Endothelial cell of umbilical vein (primary cell): ENCODE data around the gene RSF1. TPM values are rescaled to one million over a fixed set of nuclear protein-coding genes. Genes with fewer than 3 reads are reported as not detected.

Experiments used
- BruUV-seq: library from RNA; stranded (reverse); fragments of 400-500 nt; replicated peaks from 2 replicates; lab custom pipeline; 2021; lab: Mats Ljungman, UMichigan
- CTCF ChIA-PET: fragments of 300-600, 350-600 bp; sonication (Branson Sonifier 250); formaldehyde crosslinking; loops from one replicate; lab custom pipeline; 2021; ENCODE audit warnings: antibody characterized with exemption, inconsistent platforms; lab: Charles Lee
- POLR2A ChIA-PET: fragments of 300-600, 350-600 bp; sonication (Branson Sonifier 250); formaldehyde crosslinking; loops from one replicate; lab custom pipeline; 2021; ENCODE audit warnings: antibody characterized with exemption, inconsistent platforms; lab: Charles Lee
- DNase-seq: peaks from one replicate; pipeline ENCODE4 v3.0.0-alpha.2; 2011; ENCODE audit warnings: low read depth, low spot score
- FAIRE-seq: peaks from 2 replicates; lab custom pipeline; 2011; peaks lifted over from hg19 to GRCh38; lab: Jason Lieb, UNC
- H2AFZ ChIP-seq: 2 replicates; pipeline ENCODE4 v1.6.0; 2012; ENCODE audit warnings: low read depth, low read length, control low read depth, inconsistent platforms
- H3K27ac ChIP-seq: 2 replicates; pipeline ENCODE4 v1.5.1; 2011; ENCODE audit warnings: low read depth, mild to moderate bottlenecking, control low read depth, low read length, moderate library complexity; ENCODE audit not compliant: insufficient read depth
- H3K27me3 ChIP-seq, 2 experiments: 2 replicates each; pipeline versions ENCODE4 v1.6.0 to v1.6.1; 2011; ENCODE audit warnings: low read length in 2 of 2, mixed read lengths in 1 of 2; ENCODE audit not compliant: control insufficient read depth in 2 of 2, insufficient read depth in 2 of 2
- H3K36me3 ChIP-seq, 2 experiments: 2 replicates in 1 of 2; 3 replicates in 1 of 2; pipeline ENCODE4 v1.5.1; 2011; ENCODE audit warnings: low read length in 2 of 2, mild to moderate bottlenecking in 1 of 2, moderate library complexity in 1 of 2; ENCODE audit not compliant: control insufficient read depth in 2 of 2, insufficient read depth in 2 of 2; ENCODE audit errors: extremely low read depth in 1 of 2
- H3K4me1 ChIP-seq: 3 replicates; pipeline ENCODE4 v1.5.1; 2011; ENCODE audit warnings: mild to moderate bottlenecking, low read length; ENCODE audit not compliant: control insufficient read depth, insufficient read depth; ENCODE audit errors: extremely low read depth
- H3K4me2 ChIP-seq: 2 replicates; pipeline ENCODE4 v1.6.1; 2011; ENCODE audit warnings: low read length, control low read depth, mixed read lengths; ENCODE audit not compliant: insufficient read depth
- H3K4me3 ChIP-seq, 3 experiments: fragments of 200-600 bp in 1 of 3; sonication (generic), shearing (Covaris generic) in 1 of 3; replicated peaks in 1 of 3; 2 replicates each; pipeline ENCODE4 v1.5.1; 2011 to 2016; ENCODE audit warnings: control low read depth in 3 of 3, low read length in 3 of 3, mild to moderate bottlenecking in 2 of 3, inconsistent platforms in 1 of 3, low read depth in 1 of 3, moderate library complexity in 1 of 3; ENCODE audit not compliant: insufficient read depth in 1 of 3
- H3K79me2 ChIP-seq: 2 replicates; pipeline ENCODE4 v1.6.0; 2012; ENCODE audit warnings: low read length, inconsistent platforms; ENCODE audit not compliant: control insufficient read depth, insufficient read depth
- H3K9ac ChIP-seq: replicated peaks from 2 replicates; pipeline ENCODE3; 2011; ENCODE audit warnings: low read length, control low read depth; ENCODE audit not compliant: insufficient read depth; ENCODE audit errors: extremely low read depth
- H3K9me1 ChIP-seq: replicated peaks from 3 replicates; pipeline ENCODE4 v1.6.0; 2011; ENCODE audit warnings: mild to moderate bottlenecking, low read length; ENCODE audit not compliant: control insufficient read depth, insufficient read depth; ENCODE audit errors: extremely low read depth
- H3K9me3 ChIP-seq: replicated peaks from 2 replicates; pipeline ENCODE4 v1.5.1; 2012; ENCODE audit warnings: low read length, inconsistent platforms; ENCODE audit not compliant: control insufficient read depth, insufficient read depth
- H4K20me1 ChIP-seq: replicated peaks from 2 replicates; pipeline ENCODE3; 2011; ENCODE audit warnings: mild to moderate bottlenecking, low read length; ENCODE audit not compliant: control insufficient read depth, insufficient read depth; ENCODE audit errors: extremely low read depth
- EZH2 ChIP-seq: IDR thresholded peaks from 2 replicates; pipeline ENCODE4 v1.6.1; 2012; ENCODE audit warnings: borderline replicate concordance, low read depth, mild to moderate bottlenecking, moderate library complexity, low read length, inconsistent platforms; ENCODE audit not compliant: severe bottlenecking
- FOS ChIP-seq: IDR thresholded peaks from 2 replicates; pipeline ENCODE4 v1.6.1; 2011; ENCODE audit warnings: mild to moderate bottlenecking, low read length, moderate library complexity, borderline replicate concordance; ENCODE audit not compliant: insufficient read depth
- GATA2 ChIP-seq: IDR thresholded peaks from 2 replicates; pipeline ENCODE4 v1.7.0; 2011; ENCODE audit warnings: low read depth, mild to moderate bottlenecking, moderate library complexity, mixed read lengths, low read length; ENCODE audit not compliant: insufficient read length, insufficient read depth
- JUN ChIP-seq: IDR thresholded peaks from 2 replicates; pipeline ENCODE4 v1.6.1; 2011; ENCODE audit warnings: borderline replicate concordance, low read depth; ENCODE audit not compliant: insufficient read length, insufficient read depth
- MAX ChIP-seq: IDR thresholded peaks from 2 replicates; pipeline ENCODE4 v1.6.1; 2011; ENCODE audit not compliant: insufficient read depth, insufficient read length
- MYC ChIP-seq: IDR thresholded peaks from one replicate; pipeline ENCODE4 v1.6.1; 2011; ENCODE audit warnings: mild to moderate bottlenecking, low read depth, low read length
- POLR2A ChIP-seq: IDR thresholded peaks from 2 replicates; pipeline ENCODE4 v1.6.1; 2012; ENCODE audit warnings: low read depth, mild to moderate bottlenecking, control low read depth, low read length
- POLR2AphosphoS5 ChIP-seq: IDR thresholded peaks from 2 replicates; pipeline ENCODE4 v1.6.1; 2012; ENCODE audit warnings: low read depth, mild to moderate bottlenecking, control low read depth, low read length, moderate library complexity; ENCODE audit not compliant: insufficient read depth
- dilution Hi-C: fragments of 300-500 bp; cut with MboI; formaldehyde crosslinking; loops from one replicate; pipeline ENCODE4 v1.15.0; 2019; ENCODE audit warnings: low sequenced_read_pairs; ENCODE audit not compliant: extremely low pct_ligation_motif_present
- intact Hi-C: fragments of 100-400 bp; cut with micrococcal nuclease; formaldehyde crosslinking; loops from one replicate; pipeline ENCODE4 v1.10.0; 2022
- polyA plus RNA-seq, 4 experiments: library from polyadenylated mRNA; depleted of rRNA in 3 of 4; stranded (reverse) in 3 of 4; unstranded in 1 of 4; fragments of >200 nt; gene quantifications; 2 replicates each; pipeline versions ENCODE4 v1.2.1 to v1.2.3, GENCODE V29; 2011 to 2012; ENCODE audit warnings: missing spikeins in 1 of 4
- total RNA-seq: library from RNA; stranded (reverse); gene quantifications from 2 replicates; pipeline ENCODE4 v1.2.3, GENCODE V29; 2021
- TF ChIP-seq, protein P1 (sequence below), 2 donors: IDR thresholded peaks; 1 replicate in 1 of 2; 2 replicates in 1 of 2; pipeline ENCODE4 v1.5.1; 2011; ENCODE audit warnings: low read length in 2 of 2, mild to moderate bottlenecking in 2 of 2, moderate library complexity in 2 of 2, control low read depth in 1 of 2, inconsistent platforms in 1 of 2, low read depth in 1 of 2; ENCODE audit not compliant: insufficient read depth in 1 of 2; ENCODE audit errors: extremely low read depth in 1 of 2

Gene RSF1
- total and polyA plus RNA-seq, 2 donors (not counting 3 experiments of a cell fraction or from before 2014, with no cell fraction given), result 10.0 to 55.1 TPM

- Histone ChIP-seq H3K27ac (no peak overlapping the region), H3K27me3 (no peaks in the 10 kb centered on the region), H3K4me2 (no peak overlapping the region), H3K4me3 (no peak overlapping the region), H3K9ac (no peak overlapping the region), H3K36me3 (no peaks in the 10 kb centered on the region), H3K79me2 (peaks cover 20% of the 10 kb centered on the region), H2AFZ (no peak overlapping the region), H4K20me1 (peaks cover 4% of the 10 kb centered on the region), H3K9me3 (no peaks in the 10 kb centered on the region), H3K4me1 (peaks cover 6% of the 10 kb centered on the region), H3K9me1 (no peaks in the 10 kb centered on the region)
- TF ChIP-seq JUN (no peak), POLR2A (no peak), FOS (no peak), MAX (no peak), POLR2AphosphoS5 (no peak), GATA2 (no peak), MYC (no peak), EZH2 (no peak)
- TF ChIP-seq, protein P1, sequence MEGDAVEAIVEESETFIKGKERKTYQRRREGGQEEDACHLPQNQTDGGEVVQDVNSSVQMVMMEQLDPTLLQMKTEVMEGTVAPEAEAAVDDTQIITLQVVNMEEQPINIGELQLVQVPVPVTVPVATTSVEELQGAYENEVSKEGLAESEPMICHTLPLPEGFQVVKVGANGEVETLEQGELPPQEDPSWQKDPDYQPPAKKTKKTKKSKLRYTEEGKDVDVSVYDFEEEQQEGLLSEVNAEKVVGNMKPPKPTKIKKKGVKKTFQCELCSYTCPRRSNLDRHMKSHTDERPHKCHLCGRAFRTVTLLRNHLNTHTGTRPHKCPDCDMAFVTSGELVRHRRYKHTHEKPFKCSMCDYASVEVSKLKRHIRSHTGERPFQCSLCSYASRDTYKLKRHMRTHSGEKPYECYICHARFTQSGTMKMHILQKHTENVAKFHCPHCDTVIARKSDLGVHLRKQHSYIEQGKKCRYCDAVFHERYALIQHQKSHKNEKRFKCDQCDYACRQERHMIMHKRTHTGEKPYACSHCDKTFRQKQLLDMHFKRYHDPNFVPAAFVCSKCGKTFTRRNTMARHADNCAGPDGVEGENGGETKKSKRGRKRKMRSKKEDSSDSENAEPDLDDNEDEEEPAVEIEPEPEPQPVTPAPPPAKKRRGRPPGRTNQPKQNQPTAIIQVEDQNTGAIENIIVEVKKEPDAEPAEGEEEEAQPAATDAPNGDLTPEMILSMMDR (IDR thresholded peaks at IDR 0.05; ENCODE audit: extremely low read depth in 1 of 2, insufficient read depth in 1 of 2, low read depth in 1 of 2, low read length in 2 of 2), result no peak
- CTCF ChIA-PET, result interaction anchor here (1.3 kb wide), 1 partner anchor 296 kb away, joined by 3 read pairs; no protein-coding TSS in a partner anchor
- FAIRE-seq (no peak), DNase-seq (no peak)
- BruUV-seq, result no TSS peak
- intact Hi-C loops, result no loop called here
- dilution Hi-C loops, result no loop called here
- POLR2A ChIA-PET, result no interaction called here
Observed at GRCh38 chr11:77750394-77751156, 69.9 kb downstream of the RSF1 start.
